Endothelial cell of umbilical vein (primary cell): ENCODE measurements around the gene NOTCH3.

Source experiments
- EZH2 ChIP-seq: IDR thresholded peaks from 2 replicates; pipeline ENCODE4 v1.6.1; 2012; ENCODE audit warnings: borderline replicate concordance, low read depth, mild to moderate bottlenecking, moderate library complexity, low read length, inconsistent platforms; ENCODE audit not compliant: severe bottlenecking
- GATA2 ChIP-seq: IDR thresholded peaks from 2 replicates; pipeline ENCODE4 v1.7.0; 2011; ENCODE audit warnings: low read depth, mild to moderate bottlenecking, moderate library complexity, mixed read lengths, low read length; ENCODE audit not compliant: insufficient read length, insufficient read depth
- JUN ChIP-seq: IDR thresholded peaks from 2 replicates; pipeline ENCODE4 v1.6.1; 2011; ENCODE audit warnings: borderline replicate concordance, low read depth; ENCODE audit not compliant: insufficient read length, insufficient read depth
- MYC ChIP-seq: IDR thresholded peaks from one replicate; pipeline ENCODE4 v1.6.1; 2011; ENCODE audit warnings: mild to moderate bottlenecking, low read depth, low read length
- POLR2A ChIP-seq: IDR thresholded peaks from 2 replicates; pipeline ENCODE4 v1.6.1; 2012; ENCODE audit warnings: low read depth, mild to moderate bottlenecking, control low read depth, low read length
- POLR2AphosphoS5 ChIP-seq: IDR thresholded peaks from 2 replicates; pipeline ENCODE4 v1.6.1; 2012; ENCODE audit warnings: low read depth, mild to moderate bottlenecking, control low read depth, low read length, moderate library complexity; ENCODE audit not compliant: insufficient read depth
- TF ChIP-seq, protein P1 (sequence below), 2 donors: IDR thresholded peaks; 1 replicate in 1 of 2; 2 replicates in 1 of 2; pipeline ENCODE4 v1.5.1; 2011; ENCODE audit warnings: low read length in 2 of 2, mild to moderate bottlenecking in 2 of 2, moderate library complexity in 2 of 2, control low read depth in 1 of 2, inconsistent platforms in 1 of 2, low read depth in 1 of 2; ENCODE audit not compliant: insufficient read depth in 1 of 2; ENCODE audit errors: extremely low read depth in 1 of 2

DNA sequence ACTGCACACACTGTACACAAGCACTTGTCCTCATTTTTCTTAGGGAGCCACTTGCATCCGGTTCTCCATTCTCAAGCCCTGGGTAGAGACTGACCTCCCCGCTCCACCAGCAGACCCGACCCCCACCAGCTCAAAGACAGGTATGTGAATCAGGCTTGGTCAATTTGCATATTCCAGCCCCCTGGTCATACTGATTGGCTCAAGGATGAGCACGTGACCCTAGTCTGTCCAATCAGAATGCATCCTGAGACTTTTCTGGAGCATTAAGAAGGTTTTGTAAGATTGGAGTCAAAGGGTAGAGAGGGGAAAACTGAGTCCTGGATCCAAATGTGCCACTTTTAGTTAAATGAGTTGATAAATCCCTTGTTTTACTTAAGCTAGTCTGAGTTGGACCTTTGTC is 34.1 kb downstream of the NOTCH3 start:
- TF ChIP-seq, protein P1, sequence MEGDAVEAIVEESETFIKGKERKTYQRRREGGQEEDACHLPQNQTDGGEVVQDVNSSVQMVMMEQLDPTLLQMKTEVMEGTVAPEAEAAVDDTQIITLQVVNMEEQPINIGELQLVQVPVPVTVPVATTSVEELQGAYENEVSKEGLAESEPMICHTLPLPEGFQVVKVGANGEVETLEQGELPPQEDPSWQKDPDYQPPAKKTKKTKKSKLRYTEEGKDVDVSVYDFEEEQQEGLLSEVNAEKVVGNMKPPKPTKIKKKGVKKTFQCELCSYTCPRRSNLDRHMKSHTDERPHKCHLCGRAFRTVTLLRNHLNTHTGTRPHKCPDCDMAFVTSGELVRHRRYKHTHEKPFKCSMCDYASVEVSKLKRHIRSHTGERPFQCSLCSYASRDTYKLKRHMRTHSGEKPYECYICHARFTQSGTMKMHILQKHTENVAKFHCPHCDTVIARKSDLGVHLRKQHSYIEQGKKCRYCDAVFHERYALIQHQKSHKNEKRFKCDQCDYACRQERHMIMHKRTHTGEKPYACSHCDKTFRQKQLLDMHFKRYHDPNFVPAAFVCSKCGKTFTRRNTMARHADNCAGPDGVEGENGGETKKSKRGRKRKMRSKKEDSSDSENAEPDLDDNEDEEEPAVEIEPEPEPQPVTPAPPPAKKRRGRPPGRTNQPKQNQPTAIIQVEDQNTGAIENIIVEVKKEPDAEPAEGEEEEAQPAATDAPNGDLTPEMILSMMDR (IDR thresholded peaks at IDR 0.05; ENCODE audit: extremely low read depth in 1 of 2, insufficient read depth in 1 of 2, low read depth in 1 of 2, low read length in 2 of 2), result no peak
- TF ChIP-seq POLR2AphosphoS5 (no peak), POLR2A (no peak), JUN (no peak), EZH2 (no peak), MYC (no peak), GATA2 (no peak)
